ENCODE data around the gene ESF1.

Gene ESF1

GRCh38 chr20:13791540-13792459 lies 7.1 kb upstream of the ESF1 start:
- no peak for TF ChIP-seq POLR2A (IDR thresholded peaks at IDR 0.05; ENCODE audit: low read depth, low read length)
- no peak for TF ChIP-seq TAF1 (IDR thresholded peaks at IDR 0.05; ENCODE audit: low read depth, low read length)
- no peak for TF ChIP-seq SPI1 (IDR thresholded peaks at IDR 0.05; ENCODE audit: low read depth, low read length)
- no peak for TF ChIP-seq POU2F2 (IDR thresholded peaks at IDR 0.05; ENCODE audit: low read depth, low read length)
- TF ChIP-seq PAX5 (IDR thresholded peaks at IDR 0.05; ENCODE audit: insufficient read depth, low read length, severe bottlenecking): no peak
- no peak for TF ChIP-seq POLR2AphosphoS5 (IDR thresholded peaks at IDR 0.05; ENCODE audit: low read depth, low read length)
- FAIRE-seq (no peak), DNase-seq (ENCODE audit: insufficient read length, low spot score) (no peak)

DNA sequence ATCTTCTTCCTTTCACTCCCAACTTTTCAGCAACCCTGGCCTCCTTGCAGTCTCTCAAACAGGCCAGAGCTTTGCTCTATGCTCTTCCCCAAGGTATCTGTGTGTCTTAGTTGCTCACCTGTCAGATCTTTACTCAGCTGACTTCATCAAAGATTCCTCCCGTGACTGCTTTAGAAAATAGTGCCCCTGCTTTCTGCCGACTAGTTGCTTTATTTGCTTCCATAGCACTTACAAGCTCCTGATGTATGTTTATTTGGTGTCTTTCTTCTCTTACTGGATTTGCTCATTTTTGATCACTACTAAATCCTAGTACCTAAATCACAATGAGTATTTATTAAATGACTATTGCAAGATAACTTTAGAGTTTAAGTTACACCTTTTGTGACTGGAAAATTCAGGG lies 6.0 kb upstream of the ESF1 start:
- no peak for FAIRE-seq
- TF ChIP-seq PAX5 (IDR thresholded peaks at IDR 0.05; ENCODE audit: insufficient read depth, low read length, severe bottlenecking): no peak
- TF ChIP-seq POU2F2 (IDR thresholded peaks at IDR 0.05; ENCODE audit: low read depth, low read length): no peak
- TF ChIP-seq POLR2AphosphoS5 (IDR thresholded peaks at IDR 0.05; ENCODE audit: low read depth, low read length): no peak
- TF ChIP-seq TAF1 (IDR thresholded peaks at IDR 0.05; ENCODE audit: low read depth, low read length): no peak
- DNase-seq (ENCODE audit: insufficient read length, low spot score): no peak

- DNase-seq (ENCODE audit: insufficient read length, low spot score) (peak; percentile 15), FAIRE-seq (peak; percentile 55)
- no peak for TF ChIP-seq SPI1 (IDR thresholded peaks at IDR 0.05; ENCODE audit: low read depth, low read length)
- no peak for TF ChIP-seq TAF1 (IDR thresholded peaks at IDR 0.05; ENCODE audit: low read depth, low read length)
- no peak for TF ChIP-seq POU2F2 (IDR thresholded peaks at IDR 0.05; ENCODE audit: low read depth, low read length)
Observed at GRCh38 chr20:13788167-13788834, 3.6 kb upstream of the ESF1 start.

DNA sequence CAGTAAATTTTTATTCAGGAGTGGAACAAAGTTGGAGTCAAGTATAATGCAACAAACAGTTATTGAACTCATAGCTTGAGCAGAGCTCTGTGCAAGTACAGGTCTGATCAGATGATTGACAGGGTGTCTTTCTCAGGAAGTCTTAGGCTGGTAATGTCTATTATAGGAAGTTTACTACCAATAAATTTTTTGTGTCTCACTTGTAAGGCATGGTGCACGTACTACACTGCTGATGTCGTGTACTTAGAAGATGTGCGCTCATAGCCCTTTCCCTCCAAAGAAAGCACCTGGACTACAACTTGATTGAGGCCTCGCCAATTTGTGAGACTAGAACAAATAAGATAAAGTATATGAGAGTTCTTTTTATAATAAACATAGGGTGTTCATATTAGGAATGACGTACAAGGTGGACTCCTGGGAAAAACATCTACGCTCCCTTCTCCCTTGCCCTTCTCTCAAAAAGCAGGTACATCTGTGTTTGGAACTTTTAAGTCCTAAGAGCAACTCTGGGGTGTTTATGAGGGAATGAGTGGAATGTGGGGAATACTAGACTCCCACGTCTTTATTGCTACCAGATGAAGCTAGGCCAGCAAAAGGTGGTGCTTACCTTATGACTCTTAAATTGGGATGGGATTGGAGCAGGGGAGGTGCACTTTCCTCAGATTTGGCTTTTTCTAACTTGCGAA lies 1.6 kb upstream of the ESF1 start:
- TF ChIP-seq POLR2AphosphoS5 (IDR thresholded peaks at IDR 0.05; ENCODE audit: low read depth, low read length) (no peak), POU2F2 (IDR thresholded peaks at IDR 0.05; ENCODE audit: low read depth, low read length) (no peak), SPI1 (IDR thresholded peaks at IDR 0.05; ENCODE audit: low read depth, low read length) (no peak), POLR2A (IDR thresholded peaks at IDR 0.05; ENCODE audit: low read depth, low read length) (no peak), PAX5 (IDR thresholded peaks at IDR 0.05; ENCODE audit: insufficient read depth, low read length, severe bottlenecking) (no peak), TAF1 (IDR thresholded peaks at IDR 0.05; ENCODE audit: low read depth, low read length) (no peak)
- DNase-seq (ENCODE audit: insufficient read length, low spot score) (no peak), FAIRE-seq (no peak)

- no peak for DNase-seq (ENCODE audit: insufficient read length, low spot score)
- no peak for FAIRE-seq
Observed at GRCh38 chr20:13784271-13784892, 337 bp downstream of the ESF1 start.

DNA sequence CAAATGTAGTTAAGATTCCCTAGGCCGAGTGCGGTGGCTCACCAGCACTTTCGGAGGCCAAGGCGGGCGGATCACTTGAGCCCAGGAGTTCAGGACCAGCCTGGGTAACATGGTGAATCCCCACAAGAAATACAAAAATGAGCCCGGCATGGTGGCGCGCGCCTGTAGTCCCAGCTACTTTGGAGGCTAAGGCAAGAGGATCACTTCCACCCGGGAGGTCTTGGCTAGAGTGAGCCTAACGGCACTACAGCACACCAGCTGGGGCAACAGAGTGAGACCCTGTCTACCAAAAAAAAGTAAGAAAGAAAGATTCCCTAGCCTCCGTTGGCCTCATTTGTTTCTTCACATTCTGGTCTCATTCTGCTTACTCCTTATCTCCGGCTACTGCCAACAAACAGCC lies 1.2 kb downstream of the ESF1 start:
- DNase-seq (ENCODE audit: insufficient read length, low spot score) (no peak), FAIRE-seq (no peak)
- TF ChIP-seq POLR2A (IDR thresholded peaks at IDR 0.05; ENCODE audit: low read depth, low read length) (no peak), PAX5 (IDR thresholded peaks at IDR 0.05; ENCODE audit: insufficient read depth, low read length, severe bottlenecking) (no peak), POLR2AphosphoS5 (IDR thresholded peaks at IDR 0.05; ENCODE audit: low read depth, low read length) (no peak), POU2F2 (IDR thresholded peaks at IDR 0.05; ENCODE audit: low read depth, low read length) (no peak), TAF1 (IDR thresholded peaks at IDR 0.05; ENCODE audit: low read depth, low read length) (no peak), SPI1 (IDR thresholded peaks at IDR 0.05; ENCODE audit: low read depth, low read length) (no peak)

More at GRCh38 chr20:13784271-13784892, 337 bp downstream of the ESF1 start:
- peak; percentile 94 for TF ChIP-seq POLR2AphosphoS5 (IDR thresholded peaks at IDR 0.05; ENCODE audit: low read depth, low read length)
- no peak for TF ChIP-seq TAF1 (IDR thresholded peaks at IDR 0.05; ENCODE audit: low read depth, low read length)
- TF ChIP-seq POLR2A (IDR thresholded peaks at IDR 0.05; ENCODE audit: low read depth, low read length): peak; percentile 93

DNA sequence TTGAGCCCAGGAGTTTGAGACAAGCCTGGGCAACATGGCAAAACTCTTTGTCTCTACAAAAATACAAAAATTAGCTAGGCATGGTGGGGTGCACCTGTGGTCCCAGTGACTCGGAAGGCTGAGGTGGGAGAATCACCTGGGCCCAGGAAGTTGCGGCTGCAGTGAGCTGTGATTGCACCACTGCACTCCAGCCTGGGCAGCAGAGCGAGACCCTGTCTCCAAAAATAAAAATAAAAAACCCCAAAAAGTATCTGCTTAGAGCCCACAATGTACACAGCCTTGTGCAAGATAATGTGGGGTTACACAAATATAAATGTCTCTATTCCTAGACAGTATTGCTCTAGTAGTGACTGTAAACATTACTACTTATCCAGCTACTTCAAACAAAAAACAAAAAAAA lies 5.9 kb downstream of the ESF1 start:
- DNase-seq (ENCODE audit: insufficient read length, low spot score) (no peak), FAIRE-seq (peak; percentile 80)
- peak; percentile 96 for TF ChIP-seq PAX5 (IDR thresholded peaks at IDR 0.05; ENCODE audit: insufficient read depth, low read length, severe bottlenecking)
- TF ChIP-seq POLR2A (IDR thresholded peaks at IDR 0.05; ENCODE audit: low read depth, low read length): no peak

- TF ChIP-seq SPI1 (IDR thresholded peaks at IDR 0.05; ENCODE audit: low read depth, low read length) (peak; percentile 80), TAF1 (IDR thresholded peaks at IDR 0.05; ENCODE audit: low read depth, low read length) (no peak)
- DNase-seq (ENCODE audit: insufficient read length, low spot score): no peak
- peak; percentile 5 for FAIRE-seq
Observed at GRCh38 chr20:13777171-13777601, 7.5 kb downstream of the ESF1 start.

GRCh38 chr20:13775867-13776266 lies 8.9 kb downstream of the ESF1 start:
- TF ChIP-seq POU2F2 (IDR thresholded peaks at IDR 0.05; ENCODE audit: low read depth, low read length) (no peak), POLR2A (IDR thresholded peaks at IDR 0.05; ENCODE audit: low read depth, low read length) (no peak), PAX5 (IDR thresholded peaks at IDR 0.05; ENCODE audit: insufficient read depth, low read length, severe bottlenecking) (no peak), SPI1 (IDR thresholded peaks at IDR 0.05; ENCODE audit: low read depth, low read length) (no peak), TAF1 (IDR thresholded peaks at IDR 0.05; ENCODE audit: low read depth, low read length) (no peak), POLR2AphosphoS5 (IDR thresholded peaks at IDR 0.05; ENCODE audit: low read depth, low read length) (no peak)
- DNase-seq (ENCODE audit: insufficient read length, low spot score) (no peak), FAIRE-seq (no peak)
